Measurements from ENCODE around the gene CKMT2. TPM values are rescaled to one million over a fixed set of nuclear protein-coding genes. Genes with fewer than 3 reads are reported as not detected.

Gene CKMT2
- total RNA-seq, 1 experiment from 2014 or later = not detected

DNA sequence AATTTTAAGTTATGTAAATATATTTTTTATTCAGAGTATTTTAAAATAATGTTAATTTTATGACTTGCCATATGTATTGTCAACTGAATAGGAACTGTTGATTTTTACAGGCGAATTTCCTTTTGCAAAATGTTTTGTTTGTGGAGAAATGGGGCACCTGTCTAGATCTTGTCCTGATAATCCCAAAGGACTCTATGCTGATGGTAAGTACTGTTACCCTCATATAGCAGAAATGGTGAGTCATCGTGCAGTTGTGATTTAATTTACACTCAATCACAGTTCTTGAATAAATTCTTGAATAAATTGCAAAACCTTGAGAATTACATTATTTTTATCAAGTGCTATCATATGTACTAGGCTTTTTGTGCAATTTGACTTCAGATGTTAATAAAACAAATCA, 75.7 kb downstream of the CKMT2 start:
- no peak for DNase-seq (ENCODE audit: low read depth)

GRCh38 chr5:81310402-81311063, 77.4 kb downstream of the CKMT2 start:
- DNase-seq (ENCODE audit: low read depth) = no peak

GRCh38 chr5:81313278-81313677, 80.2 kb downstream of the CKMT2 start:
- no peak for DNase-seq (ENCODE audit: low read depth)

- DNase-seq (ENCODE audit: low read depth) = no peak
These were observed 80.6 kb downstream of the CKMT2 start for GRCh38 chr5:81313686-81314085.

- no peak for DNase-seq (ENCODE audit: low read depth)
These were observed 81.5 kb downstream of the CKMT2 start for GRCh38 chr5:81314581-81314980.

GRCh38 chr5:81315336-81315735, 82.2 kb downstream of the CKMT2 start:
- DNase-seq (ENCODE audit: low read depth) = peak; percentile 19

- no peak for DNase-seq (ENCODE audit: low read depth)
These were observed 82.7 kb downstream of the CKMT2 start for GRCh38 chr5:81315830-81316229.

Other genes starting within 250 kb of the CKMT2 start
- 25.0 and 29.6 TPM in 2 replicates for gene ZCCHC9, start 68.3 kb downstream of the CKMT2 start, total RNA-seq (2014; rRNA removed; shearing (Covaris generic))
- not detected in 2 replicates for gene ACOT12, start 160.8 kb downstream of the CKMT2 start, total RNA-seq (2014; rRNA removed; shearing (Covaris generic))